Activated naive CD8-positive, alpha-beta T cell treated with anti-CD3 and anti-CD28 coated beads for 36 hours (primary cell): ENCODE measurements around the gene MXD1. TPM values are rescaled to one million over a fixed set of nuclear protein-coding genes. Genes with fewer than 3 reads are reported as not detected.

Source experiments
- total RNA-seq, 2 experiments: library from RNA; stranded (reverse); gene quantifications; one replicate each; pipeline ENCODE4 v1.2.3, GENCODE V29; 2021

MXD1 gene
- total RNA-seq, 2 experiments from 2014 or later = 5.0 to 6.3 TPM

Other genes with a start within 250 kb of the MXD1 start
- gene ANXA4, start 173.0 kb upstream of the MXD1 start, total RNA-seq = 10 to 100 TPM; 15.2 to 15.6 TPM
- 10 to 100 TPM; 14.2 to 16.1 TPM for gene GMCL1, start 85.4 kb upstream of the MXD1 start, total RNA-seq
- gene SNRNP27, start 21.2 kb upstream of the MXD1 start, total RNA-seq = 10 to 100 TPM; 61.0 to 61.8 TPM
- gene ASPRV1, start 46.5 kb downstream of the MXD1 start, total RNA-seq = under 1 TPM; 0.54 to 0.74 TPM
- 100 to 1,000 TPM; 449 to 455 TPM for gene PCBP1, start 172.4 kb downstream of the MXD1 start, total RNA-seq